ENCODE data around the gene NUP210. TPM values are rescaled to one million over a fixed set of nuclear protein-coding genes. Genes with fewer than 3 reads are reported as not detected.

Gene NUP210
- polyA plus RNA-seq, 2 donors = 5.7 to 5.9 TPM

DNA sequence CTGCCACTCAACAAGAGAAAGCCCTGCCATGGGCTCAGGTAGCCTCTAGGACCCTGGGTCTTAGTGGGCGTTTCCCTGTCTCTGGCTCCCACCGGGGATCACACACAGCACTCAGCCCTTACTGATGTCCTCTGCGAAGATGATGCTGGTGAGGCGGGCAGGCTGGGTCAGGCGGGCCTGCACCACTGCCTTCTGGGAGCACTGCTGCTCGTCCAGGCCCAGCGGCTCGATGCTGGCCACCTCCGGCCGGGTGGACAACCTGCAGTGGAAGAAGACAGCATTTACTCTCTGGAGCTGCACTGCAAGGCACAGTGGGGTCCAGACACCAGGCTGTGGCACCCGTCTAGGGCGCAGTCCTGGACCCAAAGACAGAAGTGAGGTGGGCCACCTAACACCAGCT lies 20.5 kb downstream of the NUP210 start:
- Histone ChIP-seq H3K36me3 (ENCODE audit: control insufficient read depth in 2 of 2, insufficient read depth in 2 of 2, low read length in 1 of 2) (no peaks in the 10 kb centered on the region), H3K4me1 (ENCODE audit: control insufficient read depth in 2 of 2, insufficient read depth in 2 of 2, low read length in 1 of 2) (no peaks in the 10 kb centered on the region), H3K4me3 (ENCODE audit: low read depth in 1 of 2, low read length in 2 of 2) (no peak overlapping the region), H3K27me3 (ENCODE audit: control insufficient read depth in 1 of 2, insufficient read depth in 2 of 2, low read length in 2 of 2) (no peaks in the 10 kb centered on the region), H3K27ac (ENCODE audit: low read depth in 2 of 2, low read length in 1 of 2) (no peak overlapping the region), H3K9me3 (ENCODE audit: control insufficient read depth in 2 of 2, insufficient read depth in 1 of 2, low read depth in 1 of 2, low read length in 1 of 2) (peaks cover 0 to 2% of the 10 kb centered on the region in 2 donors)
- WGBS, 2 donors = 91 to 94% methylated on average over 12 of the region's 12 CpGs

DNA sequence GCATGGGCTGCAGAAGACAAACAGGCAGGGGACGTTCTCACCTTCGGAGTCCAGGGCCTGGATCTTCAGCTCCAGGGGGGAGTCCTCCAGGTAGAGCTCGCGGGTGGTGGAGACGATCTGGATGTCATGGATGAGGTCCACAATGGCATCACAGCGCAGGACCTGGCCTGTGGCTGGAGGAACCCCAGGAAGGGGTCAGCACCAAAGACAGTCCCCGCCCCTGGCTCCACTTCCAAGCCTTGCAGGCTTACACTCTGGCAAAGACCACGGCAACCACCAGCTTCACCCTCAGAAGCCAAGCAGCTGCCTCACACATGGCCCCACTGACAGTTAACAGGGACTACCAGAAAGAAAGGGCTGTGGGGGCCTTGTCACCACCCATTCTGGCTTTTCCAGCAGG lies 22.8 kb downstream of the NUP210 start:
- 93 to 96% methylated on average over 8 of the region's 8 CpGs for WGBS, 2 donors
- Histone ChIP-seq H3K9me3 (ENCODE audit: control insufficient read depth in 2 of 2, insufficient read depth in 1 of 2, low read depth in 1 of 2, low read length in 1 of 2) (no peaks in the 10 kb centered on the region), H3K27ac (ENCODE audit: low read depth in 2 of 2, low read length in 1 of 2) (no peak overlapping the region), H3K4me3 (ENCODE audit: low read depth in 1 of 2, low read length in 2 of 2) (no peak overlapping the region), H3K36me3 (ENCODE audit: control insufficient read depth in 2 of 2, insufficient read depth in 2 of 2, low read length in 1 of 2) (peaks cover 0 to 2% of the 10 kb centered on the region in 2 donors), H3K4me1 (ENCODE audit: control insufficient read depth in 2 of 2, insufficient read depth in 2 of 2, low read length in 1 of 2) (no peaks in the 10 kb centered on the region), H3K27me3 (ENCODE audit: control insufficient read depth in 1 of 2, insufficient read depth in 2 of 2, low read length in 2 of 2) (no peaks in the 10 kb centered on the region)

DNA sequence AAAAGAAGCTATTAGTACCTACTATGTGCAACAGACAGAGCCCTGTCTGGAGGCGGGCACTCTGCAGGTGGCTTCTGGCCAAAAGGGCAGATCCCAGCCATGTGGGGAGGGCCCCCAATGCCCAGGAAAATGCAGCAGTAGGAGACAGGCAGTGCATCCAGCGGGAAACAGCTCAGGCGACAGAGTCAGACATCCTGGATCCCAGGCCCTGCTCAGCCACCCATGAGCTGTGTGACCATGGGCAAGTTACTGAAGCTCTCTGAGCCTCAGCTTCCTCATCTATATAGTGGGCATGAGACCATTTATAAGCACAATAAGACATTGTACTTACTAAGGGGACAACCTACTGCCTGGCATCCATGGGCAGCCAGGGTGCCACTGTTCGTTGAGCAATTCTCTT lies 25.8 kb downstream of the NUP210 start:
- H3K4me3 ChIP-seq (ENCODE audit: low read depth in 1 of 2, low read length in 2 of 2) = no peak overlapping the region
- WGBS, 2 donors = 77 to 95% methylated on average over 4 of the region's 4 CpGs
- peaks cover 0 to 6% of the 10 kb centered on the region in 2 donors for H3K36me3 ChIP-seq (ENCODE audit: control insufficient read depth in 2 of 2, insufficient read depth in 2 of 2, low read length in 1 of 2)

DNA sequence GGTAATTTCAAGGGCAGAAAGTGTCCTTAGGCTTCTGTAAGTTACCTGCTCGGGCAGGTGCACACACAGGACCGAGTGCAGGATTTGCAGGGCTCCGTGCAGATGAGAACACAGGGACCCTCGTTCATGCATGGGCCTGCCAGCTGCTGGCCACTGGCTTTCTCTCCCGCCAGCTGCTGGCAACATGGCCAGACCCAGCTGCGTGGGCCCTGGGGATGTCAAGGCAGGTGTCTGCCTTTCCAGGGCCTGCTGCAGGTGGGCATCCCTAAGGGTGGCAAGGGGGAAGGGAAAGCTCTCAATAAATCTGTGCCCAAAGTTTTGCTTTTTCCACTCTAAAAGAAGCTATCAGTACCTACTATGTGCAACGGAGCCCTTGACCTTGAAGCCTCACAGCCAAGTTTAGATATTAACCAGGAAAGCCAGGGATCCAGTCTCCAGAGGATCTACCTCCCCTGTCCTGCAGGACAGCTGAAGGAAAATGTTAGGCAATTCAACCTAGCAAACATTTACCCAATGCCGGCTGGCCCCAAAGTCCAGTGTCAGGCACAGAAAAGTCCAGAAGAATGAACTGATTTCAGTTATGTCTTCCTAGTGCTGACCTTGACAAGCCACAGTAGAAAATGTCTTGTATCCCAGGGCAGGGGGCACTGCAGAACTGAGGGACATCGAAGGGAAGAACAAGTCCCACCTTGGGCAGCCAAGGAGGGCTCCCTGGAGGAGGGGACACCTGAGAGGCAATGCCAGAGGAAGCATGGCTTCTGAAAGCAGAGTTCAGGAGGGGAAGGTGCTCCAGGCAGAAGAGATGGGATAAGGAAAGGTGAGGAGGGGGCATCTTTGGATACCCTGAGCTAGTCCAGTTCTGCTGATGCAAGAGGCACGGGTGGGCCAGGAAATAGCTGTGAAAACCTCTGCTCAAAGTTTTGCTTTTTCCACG lies 26.4 kb downstream of the NUP210 start:
- no peaks in the 10 kb centered on the region for H3K9me3 ChIP-seq (ENCODE audit: control insufficient read depth in 2 of 2, insufficient read depth in 1 of 2, low read depth in 1 of 2, low read length in 1 of 2)
- no peak overlapping the region for H3K27ac ChIP-seq (ENCODE audit: low read depth in 2 of 2, low read length in 1 of 2)
- H3K4me3 ChIP-seq (ENCODE audit: low read depth in 1 of 2, low read length in 2 of 2) = no peak overlapping the region
- H3K36me3 ChIP-seq (ENCODE audit: control insufficient read depth in 2 of 2, insufficient read depth in 2 of 2, low read length in 1 of 2) = peaks cover 0 to 6% of the 10 kb centered on the region in 2 donors
- H3K27me3 ChIP-seq (ENCODE audit: control insufficient read depth in 1 of 2, insufficient read depth in 2 of 2, low read length in 2 of 2) = no peaks in the 10 kb centered on the region
- 77 to 91% methylated on average over 11 of the region's 11 CpGs for WGBS, 2 donors
- no peaks in the 10 kb centered on the region for H3K4me1 ChIP-seq (ENCODE audit: control insufficient read depth in 2 of 2, insufficient read depth in 2 of 2, low read length in 1 of 2)

More for the DNA sequence above, 25.8 kb downstream of the NUP210 start:
- Histone ChIP-seq H3K9me3 (ENCODE audit: control insufficient read depth in 2 of 2, insufficient read depth in 1 of 2, low read depth in 1 of 2, low read length in 1 of 2) (no peaks in the 10 kb centered on the region), H3K4me1 (ENCODE audit: control insufficient read depth in 2 of 2, insufficient read depth in 2 of 2, low read length in 1 of 2) (no peaks in the 10 kb centered on the region), H3K27me3 (ENCODE audit: control insufficient read depth in 1 of 2, insufficient read depth in 2 of 2, low read length in 2 of 2) (no peaks in the 10 kb centered on the region), H3K27ac (ENCODE audit: low read depth in 2 of 2, low read length in 1 of 2) (no peak overlapping the region)

DNA sequence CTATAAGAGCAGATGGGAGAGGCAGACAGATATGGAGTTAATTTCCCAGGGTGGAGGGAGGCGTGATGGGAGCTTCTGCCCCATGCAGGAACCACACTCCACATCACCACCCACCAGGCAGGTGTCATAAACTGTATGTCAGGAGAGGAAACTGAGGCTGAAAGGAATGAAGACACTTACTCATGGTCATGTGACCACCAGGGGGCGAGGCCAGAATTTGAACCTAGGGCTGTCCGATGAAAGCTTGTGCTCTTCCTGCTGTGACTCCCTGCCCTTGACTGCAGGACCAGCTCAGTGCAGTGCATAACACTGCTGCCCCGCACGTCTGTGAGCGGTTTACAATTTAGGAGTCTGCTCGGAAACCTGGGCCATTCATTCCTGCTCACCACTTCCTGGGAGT lies 28.8 kb downstream of the NUP210 start:
- no peaks in the 10 kb centered on the region for H3K9me3 ChIP-seq (ENCODE audit: control insufficient read depth in 2 of 2, insufficient read depth in 1 of 2, low read depth in 1 of 2, low read length in 1 of 2)
- no peaks in the 10 kb centered on the region for H3K27me3 ChIP-seq (ENCODE audit: control insufficient read depth in 1 of 2, insufficient read depth in 2 of 2, low read length in 2 of 2)
- H3K27ac ChIP-seq (ENCODE audit: low read depth in 2 of 2, low read length in 1 of 2) = no peak overlapping the region
- WGBS, 2 donors = 84 to 86% methylated on average over 7 of the region's 7 CpGs
- no peaks in the 10 kb centered on the region for H3K4me1 ChIP-seq (ENCODE audit: control insufficient read depth in 2 of 2, insufficient read depth in 2 of 2, low read length in 1 of 2)
- no peak overlapping the region for H3K4me3 ChIP-seq (ENCODE audit: low read depth in 1 of 2, low read length in 2 of 2)
- peaks cover 3 to 10% of the 10 kb centered on the region in 2 donors for H3K36me3 ChIP-seq (ENCODE audit: control insufficient read depth in 2 of 2, insufficient read depth in 2 of 2, low read length in 1 of 2)

DNA sequence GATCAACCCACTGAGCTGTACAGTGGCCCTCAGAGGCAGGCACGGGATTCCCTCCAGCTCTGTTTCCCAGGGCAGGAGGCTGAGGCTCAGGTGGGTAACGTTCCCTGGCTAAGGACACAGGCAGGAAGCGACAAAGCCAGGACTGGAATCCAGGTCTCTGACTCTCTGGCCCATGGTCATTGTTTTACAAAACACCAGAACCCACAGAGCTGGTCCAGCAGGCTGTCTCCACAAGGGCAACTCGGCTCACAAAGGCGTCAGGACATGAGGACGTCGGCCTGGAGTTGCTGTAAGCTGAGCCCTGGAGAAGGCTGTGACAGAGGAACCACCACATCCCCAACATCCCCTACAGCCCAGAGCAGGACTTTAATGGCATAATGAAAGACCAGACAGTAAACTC lies 30.7 kb downstream of the NUP210 start:
- Histone ChIP-seq H3K36me3 (ENCODE audit: control insufficient read depth in 2 of 2, insufficient read depth in 2 of 2, low read length in 1 of 2) (peaks cover 3 to 13% of the 10 kb centered on the region in 2 donors), H3K27me3 (ENCODE audit: control insufficient read depth in 1 of 2, insufficient read depth in 2 of 2, low read length in 2 of 2) (no peaks in the 10 kb centered on the region), H3K27ac (ENCODE audit: low read depth in 2 of 2, low read length in 1 of 2) (no peak overlapping the region), H3K4me3 (ENCODE audit: low read depth in 1 of 2, low read length in 2 of 2) (no peak overlapping the region), H3K9me3 (ENCODE audit: control insufficient read depth in 2 of 2, insufficient read depth in 1 of 2, low read depth in 1 of 2, low read length in 1 of 2) (no peaks in the 10 kb centered on the region), H3K4me1 (ENCODE audit: control insufficient read depth in 2 of 2, insufficient read depth in 2 of 2, low read length in 1 of 2) (no peaks in the 10 kb centered on the region)
- 86 to 89% methylated on average over 7 of the region's 7 CpGs for WGBS, 2 donors

DNA sequence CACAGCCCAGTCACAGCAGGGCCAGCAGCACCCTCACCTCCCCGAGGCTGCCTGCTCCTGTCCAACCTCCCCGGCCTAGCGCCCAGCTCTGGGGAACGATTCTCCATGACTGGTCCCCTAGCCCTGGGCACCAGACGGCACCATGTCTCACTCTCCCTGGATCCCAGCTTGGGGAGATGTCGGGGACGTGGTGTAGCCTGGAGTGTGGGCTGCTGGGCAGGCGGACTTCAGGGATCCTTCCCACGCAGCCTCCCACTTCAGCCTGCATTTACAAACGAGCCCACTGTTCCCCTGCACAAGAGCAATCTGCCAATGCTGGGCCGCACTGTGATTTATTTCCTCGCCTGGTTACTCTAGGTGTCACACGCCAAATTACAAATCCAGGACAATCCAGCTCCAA lies 31.3 kb downstream of the NUP210 start:
- Histone ChIP-seq H3K36me3 (ENCODE audit: control insufficient read depth in 2 of 2, insufficient read depth in 2 of 2, low read length in 1 of 2) (peaks cover 3 to 13% of the 10 kb centered on the region in 2 donors), H3K4me3 (ENCODE audit: low read depth in 1 of 2, low read length in 2 of 2) (no peak overlapping the region)

DNA sequence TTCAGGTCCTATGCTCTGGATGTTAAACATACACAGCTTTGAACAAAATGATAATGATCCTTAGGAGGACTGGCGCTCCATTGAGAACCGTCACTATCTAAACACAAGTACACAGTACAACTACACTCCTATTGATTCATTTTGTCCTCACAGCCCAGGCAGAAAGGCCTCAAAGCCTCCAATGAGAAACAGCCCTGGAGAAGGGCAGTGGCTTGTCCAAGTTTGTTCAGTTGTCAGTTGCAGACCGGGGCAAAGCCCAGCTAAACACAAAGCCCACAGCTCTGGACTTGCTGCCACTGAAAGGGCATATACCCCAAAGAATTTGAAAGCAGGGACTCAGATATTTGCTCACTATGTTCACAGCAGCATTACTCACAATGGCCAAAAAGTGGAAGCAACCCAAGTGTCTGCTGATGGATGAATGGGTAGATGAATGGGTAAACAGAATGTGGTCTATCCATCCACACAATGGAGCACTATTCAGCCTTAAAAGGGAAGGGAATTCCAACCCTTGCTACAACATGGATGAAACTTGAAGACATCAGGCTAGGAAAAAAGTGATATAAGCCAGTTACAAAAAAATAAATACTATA lies 34.7 kb downstream of the NUP210 start:
- H3K36me3 ChIP-seq (ENCODE audit: control insufficient read depth in 2 of 2, insufficient read depth in 2 of 2, low read length in 1 of 2) = peaks cover 3 to 8% of the 10 kb centered on the region in 2 donors
- H3K27me3 ChIP-seq (ENCODE audit: control insufficient read depth in 1 of 2, insufficient read depth in 2 of 2, low read length in 2 of 2) = no peaks in the 10 kb centered on the region
- WGBS, 2 donors = 60 to 94% methylated on average over 3 of the region's 3 CpGs
- no peaks in the 10 kb centered on the region for H3K9me3 ChIP-seq (ENCODE audit: control insufficient read depth in 2 of 2, insufficient read depth in 1 of 2, low read depth in 1 of 2, low read length in 1 of 2)
- no peak overlapping the region for H3K27ac ChIP-seq (ENCODE audit: low read depth in 2 of 2, low read length in 1 of 2)
- no peak overlapping the region for H3K4me3 ChIP-seq (ENCODE audit: low read depth in 1 of 2, low read length in 2 of 2)
- no peaks in the 10 kb centered on the region for H3K4me1 ChIP-seq (ENCODE audit: control insufficient read depth in 2 of 2, insufficient read depth in 2 of 2, low read length in 1 of 2)

More for the DNA sequence above, 31.3 kb downstream of the NUP210 start:
- no peaks in the 10 kb centered on the region for H3K9me3 ChIP-seq (ENCODE audit: control insufficient read depth in 2 of 2, insufficient read depth in 1 of 2, low read depth in 1 of 2, low read length in 1 of 2)
- H3K27ac ChIP-seq (ENCODE audit: low read depth in 2 of 2, low read length in 1 of 2) = no peak overlapping the region
- H3K4me1 ChIP-seq (ENCODE audit: control insufficient read depth in 2 of 2, insufficient read depth in 2 of 2, low read length in 1 of 2) = no peaks in the 10 kb centered on the region
- 95 to 97% methylated on average over 13 of the region's 13 CpGs for WGBS, 2 donors
- no peaks in the 10 kb centered on the region for H3K27me3 ChIP-seq (ENCODE audit: control insufficient read depth in 1 of 2, insufficient read depth in 2 of 2, low read length in 2 of 2)

DNA sequence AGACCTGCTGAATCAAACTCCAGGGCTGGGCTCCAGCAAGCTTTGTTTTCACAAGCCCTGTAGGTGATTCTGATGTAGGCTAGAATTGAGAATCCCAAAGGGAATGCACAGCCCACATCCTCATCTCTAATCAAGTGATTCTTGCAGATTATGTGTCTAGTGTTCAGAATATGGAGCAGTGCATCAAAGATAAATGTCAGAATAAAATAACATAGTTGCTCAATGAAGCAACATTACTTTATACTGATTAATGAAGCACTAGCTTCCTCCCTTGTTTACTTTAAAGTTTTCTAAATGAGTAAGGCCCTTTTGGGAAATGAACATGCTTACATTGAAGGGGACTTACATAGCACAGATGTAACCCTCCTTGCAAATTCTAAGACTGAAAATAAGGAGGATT lies 39.2 kb downstream of the NUP210 start:
- Histone ChIP-seq H3K9me3 (ENCODE audit: control insufficient read depth in 2 of 2, insufficient read depth in 1 of 2, low read depth in 1 of 2, low read length in 1 of 2) (no peaks in the 10 kb centered on the region), H3K27me3 (ENCODE audit: control insufficient read depth in 1 of 2, insufficient read depth in 2 of 2, low read length in 2 of 2) (no peaks in the 10 kb centered on the region), H3K36me3 (ENCODE audit: control insufficient read depth in 2 of 2, insufficient read depth in 2 of 2, low read length in 1 of 2) (peaks cover 0 to 10% of the 10 kb centered on the region in 2 donors), H3K4me3 (ENCODE audit: low read depth in 1 of 2, low read length in 2 of 2) (no peak overlapping the region), H3K27ac (ENCODE audit: low read depth in 2 of 2, low read length in 1 of 2) (no peak overlapping the region), H3K4me1 (ENCODE audit: control insufficient read depth in 2 of 2, insufficient read depth in 2 of 2, low read length in 1 of 2) (no peaks in the 10 kb centered on the region)
